B cell (primary cell): ENCODE measurements around the gene PLIN5. TPM values are rescaled to one million over a fixed set of nuclear protein-coding genes. Genes with fewer than 3 reads are reported as not detected.

Experiments used
- ATAC-seq: fragments of 200-7000 bp; cut with Tn5 transposase; one replicate; pipeline ENCODE4 v1.10.0; 2021; ENCODE audit warnings: low read depth, mild to moderate bottlenecking, moderate number of reproducible peaks, moderate library complexity
- CTCF ChIA-PET: fragments of 350-600 bp; sonication (Branson Sonifier 250); formaldehyde crosslinking; loops from one replicate; lab custom pipeline; 2021; ENCODE audit warnings: antibody characterized with exemption, inconsistent platforms; lab: Charles Lee
- POLR2A ChIA-PET: fragments of 350-600 bp; sonication (Branson Sonifier 250); formaldehyde crosslinking; loops from one replicate; lab custom pipeline; 2021; ENCODE audit warnings: antibody characterized with exemption; lab: Charles Lee
- DNase-seq: peaks from one replicate; pipeline ENCODE4 v3.0.0; 2013
- H2AFZ ChIP-seq: 2 replicates; pipeline ENCODE4 v1.6.1; 2012; ENCODE audit warnings: mild to moderate bottlenecking, low read depth, low read length; ENCODE audit not compliant: insufficient read depth, poor library complexity, severe bottlenecking
- H3K27ac ChIP-seq, 2 donors: 1 replicate in 1 of 2; 2 replicates in 1 of 2; pipeline ENCODE4 v1.5.1; 2012 to 2013; ENCODE audit warnings: low read length in 2 of 2, mild to moderate bottlenecking in 2 of 2, moderate library complexity in 1 of 2
- H3K27me3 ChIP-seq, 4 experiments: fragments of 200-600 bp in 1 of 4; sonication (generic) in 1 of 4; replicated peaks in 1 of 4; 1 replicate in 2 of 4; 2 replicates in 2 of 4; pipeline versions ENCODE4 v1.6.1 to v1.7.0; 2013 to 2016; ENCODE audit warnings: low read length in 3 of 4, mild to moderate bottlenecking in 2 of 4, mixed read lengths in 1 of 4, moderate library complexity in 1 of 4; ENCODE audit not compliant: insufficient read depth in 4 of 4, control insufficient read depth in 3 of 4; ENCODE audit errors: control extremely low read depth in 1 of 4
- H3K36me3 ChIP-seq, 2 experiments: replicated peaks in 1 of 2; 1 replicate in 1 of 2; 2 replicates in 1 of 2; pipeline versions ENCODE4 v1.6.1 to v1.7.1; 2013; ENCODE audit warnings: low read length in 1 of 2; ENCODE audit not compliant: insufficient read depth in 2 of 2, control insufficient read depth in 1 of 2; ENCODE audit errors: control extremely low read depth in 1 of 2, extremely low read depth in 1 of 2
- H3K4me1 ChIP-seq, 2 donors: fragments of 200-600 bp in 1 of 2; sonication (generic) in 1 of 2; 1 replicate in 1 of 2; 2 replicates in 1 of 2; pipeline versions ENCODE4 v1.5.1 to v1.6.1; 2013 to 2017; ENCODE audit warnings: low read length in 2 of 2; ENCODE audit not compliant: control insufficient read depth in 2 of 2, insufficient read depth in 2 of 2
- H3K4me2 ChIP-seq: replicated peaks from 2 replicates; pipeline ENCODE3; 2012; ENCODE audit warnings: mild to moderate bottlenecking, low read depth, low read length; ENCODE audit not compliant: poor library complexity, severe bottlenecking
- H3K4me3 ChIP-seq, 5 experiments: fragments of 200-600 bp in 1 of 5; sonication (generic) in 1 of 5; 1 replicate in 3 of 5; 2 replicates in 2 of 5; pipeline versions ENCODE4 v1.5.1 to v1.7.0; 2011 to 2016; ENCODE audit warnings: low read length in 4 of 5, mild to moderate bottlenecking in 4 of 5, low read depth in 2 of 5, control low read depth in 1 of 5, moderate library complexity in 1 of 5; ENCODE audit not compliant: insufficient read depth in 1 of 5; ENCODE audit errors: control extremely low read depth in 1 of 5, extremely low read depth in 1 of 5
- H3K79me2 ChIP-seq: fragments of 200-600 bp; sonication (generic); one replicate; pipeline ENCODE4 v1.6.0; 2016; ENCODE audit warnings: low read length; ENCODE audit not compliant: control insufficient read depth, insufficient read depth
- H3K9ac ChIP-seq: fragments of 200-600 bp; sonication (generic); 2 replicates; pipeline ENCODE4 v1.6.1; 2017; ENCODE audit warnings: mild to moderate bottlenecking, low read length, moderate library complexity
- H3K9me3 ChIP-seq, 3 donors: one replicate each; pipeline versions ENCODE4 v1.6.1 to v1.7.1; 2013; ENCODE audit warnings: low read length in 2 of 3; ENCODE audit not compliant: control insufficient read depth in 2 of 3, insufficient read depth in 1 of 3; ENCODE audit errors: control extremely low read depth in 1 of 3
- H4K20me1 ChIP-seq: 2 replicates; pipeline ENCODE4 v1.6.0; 2012; ENCODE audit warnings: mild to moderate bottlenecking, low read length; ENCODE audit not compliant: insufficient read depth, control insufficient read depth, poor library complexity, severe bottlenecking
- H3K27ac Mint-ChIP-seq: one replicate; pipeline ENCODE4 v1.8.0; 2021; ENCODE audit warnings: mixed read lengths
- H3K27me3 Mint-ChIP-seq: one replicate; pipeline ENCODE4 v1.8.0; 2021; ENCODE audit warnings: mixed read lengths
- H3K4me1 Mint-ChIP-seq: one replicate; pipeline ENCODE4 v1.8.0; 2021; ENCODE audit warnings: mixed read lengths
- H3K4me3 Mint-ChIP-seq: one replicate; pipeline ENCODE4 v1.8.0; 2021; ENCODE audit warnings: mixed read lengths
- H3K9me3 Mint-ChIP-seq: one replicate; pipeline ENCODE4 v1.8.0; 2022; ENCODE audit warnings: mixed read lengths; ENCODE audit not compliant: insufficient read depth
- CTCF ChIP-seq: fragments of 200-600 bp; IDR thresholded peaks from one replicate; pipeline ENCODE4 v1.8.0; 2022; ENCODE audit warnings: antibody characterized with exemption, mild to moderate bottlenecking
- EZH2 ChIP-seq: IDR thresholded peaks from 2 replicates; pipeline ENCODE4 v1.6.1; 2012; ENCODE audit warnings: borderline replicate concordance, low read depth, mild to moderate bottlenecking, moderate library complexity, low read length; ENCODE audit not compliant: insufficient read depth, poor library complexity, severe bottlenecking
- WGBS: methylation state at CpG from one replicate; pipeline ENCODE4 v1.1.5; 2013; ENCODE audit warnings: missing lambda C conversion rate; ENCODE audit not compliant: insufficient coverage; 5-methylcytosine and 5-hydroxymethylcytosine counted together
- intact Hi-C: fragments of 100-400 bp; cut with micrococcal nuclease; formaldehyde crosslinking; loops from one replicate; pipeline ENCODE4 v1.10.0; 2022
- polyA plus RNA-seq: library from polyadenylated mRNA; depleted of rRNA; stranded (reverse); fragments of >200 nt; gene quantifications from 2 replicates; pipeline ENCODE4 v1.2.3, GENCODE V29; 2012
- total RNA-seq, 2 donors: library from RNA; stranded (reverse); fragments of 120-200 nt in 1 of 2; gene quantifications; 1 replicate in 1 of 2; 2 replicates in 1 of 2; pipeline versions ENCODE4 v1.2.3 to v1.2.4, GENCODE V29; 2013 to 2022

PLIN5 gene
- total and polyA plus RNA-seq, 2 donors (not counting 1 experiment from before 2014, with no cell fraction given) = 0.15 to 0.27 TPM

GRCh38 chr19:4516939-4517300 lies 18.1 kb downstream of the PLIN5 start:
- intact Hi-C loops = no loop called here

More at GRCh38 chr19:4516939-4517300, 18.1 kb downstream of the PLIN5 start:
- Mint-ChIP-seq H3K9me3 (no peaks in the 10 kb centered on the region), H3K27ac (no peak overlapping the region), H3K4me1 (no peaks in the 10 kb centered on the region), H3K4me3 (no peak overlapping the region), H3K27me3 (peaks cover 3% of the 10 kb centered on the region)
- POLR2A ChIA-PET = no interaction called here
- H3K27ac ChIP-seq = no peak overlapping the region
- TF ChIP-seq CTCF (no peak), EZH2 (no peak)
- no peaks in the 10 kb centered on the region for H3K79me2 ChIP-seq
- no peak overlapping the region for H3K4me2 ChIP-seq
- H3K9me3 ChIP-seq = peaks cover 0 to 14% (median 0%) of the 10 kb centered on the region in 3 donors
- no peaks in the 10 kb centered on the region for H3K4me1 ChIP-seq
- no peaks in the 10 kb centered on the region for H4K20me1 ChIP-seq
- no peaks in the 10 kb centered on the region for H3K36me3 ChIP-seq
- whole genome bisulfite sequencing = 47% methylated on average over 8 of the region's 8 CpGs
- peaks cover 0 to 2% (median 0%) of the 10 kb centered on the region in 4 experiments for H3K27me3 ChIP-seq
- no peak for DNase-seq
- no peak overlapping the region for H3K4me3 ChIP-seq
- CTCF ChIA-PET = interaction anchor here (0.8 to 1.5 kb wide), 2 partner anchors 10 to 153 kb away, joined by 3 read pairs; partner anchors contain the start of gene MYDGF
- ATAC-seq = no peak
- H2AFZ ChIP-seq = no peak overlapping the region
- H3K9ac ChIP-seq = no peak overlapping the region
